HL-60/S4 (cell line): Measurements from ENCODE around the gene NEUROG1.

ENCODE experiments used
- in situ Hi-C: fragments of 300-500 bp; cut with MboI; formaldehyde crosslinking; loops from 2 replicates; pipeline ENCODE4 v1.14.3; 2022; ENCODE audit warnings: low sequenced_read_pairs

Gene NEUROG1

GRCh38 chr5:135565266-135565665 lies 29.5 kb upstream of the NEUROG1 start:
- in situ Hi-C loops = loop anchor here (10.0 kb wide), 1 partner anchor 270 kb away; the partner anchor contains the start of gene SLC25A48

- in situ Hi-C loops = loop anchor here (10.0 kb wide), 1 partner anchor 270 kb away; the partner anchor contains the start of gene SLC25A48
Observed at GRCh38 chr5:135564331-135564730, 28.6 kb upstream of the NEUROG1 start.

- in situ Hi-C loops = loop anchor here (10.0 kb wide), 1 partner anchor 274 kb away; the partner anchor contains the start of gene SLC25A48
Observed at GRCh38 chr5:135561266-135561665, 25.5 kb upstream of the NEUROG1 start.

GRCh38 chr5:135560858-135561257 lies 25.1 kb upstream of the NEUROG1 start:
- in situ Hi-C loops = loop anchor here (10.0 kb wide), 1 partner anchor 274 kb away; the partner anchor contains the start of gene SLC25A48

- in situ Hi-C loops = loop anchor here (5.0 kb wide), 1 partner anchor 97 kb away; no protein-coding TSS in a partner anchor
Observed at GRCh38 chr5:135559354-135559753, 23.6 kb upstream of the NEUROG1 start.

- in situ Hi-C loops = loop anchor here (5.0 kb wide), 1 partner anchor 95 kb away; no protein-coding TSS in a partner anchor
Observed at GRCh38 chr5:135557076-135557838, 21.5 kb upstream of the NEUROG1 start.

GRCh38 chr5:135556620-135557019 lies 20.9 kb upstream of the NEUROG1 start:
- in situ Hi-C loops = loop anchor here (5.0 kb wide), 1 partner anchor 94 kb away; no protein-coding TSS in a partner anchor

GRCh38 chr5:135555530-135555929 lies 19.8 kb upstream of the NEUROG1 start:
- in situ Hi-C loops = loop anchor here (5.0 kb wide), 1 partner anchor 93 kb away; no protein-coding TSS in a partner anchor

GRCh38 chr5:135553688-135554462 lies 18.1 kb upstream of the NEUROG1 start:
- in situ Hi-C loops = no loop called here

GRCh38 chr5:135551593-135552447 lies 16.1 kb upstream of the NEUROG1 start:
- in situ Hi-C loops = no loop called here

- in situ Hi-C loops = no loop called here
Observed at GRCh38 chr5:135549413-135549812, 13.6 kb upstream of the NEUROG1 start.

- in situ Hi-C loops = no loop called here
Observed at GRCh38 chr5:135547590-135548254, 12.0 kb upstream of the NEUROG1 start.

- in situ Hi-C loops = no loop called here
Observed at GRCh38 chr5:135546912-135547311, 11.1 kb upstream of the NEUROG1 start.

- in situ Hi-C loops = no loop called here
Observed at GRCh38 chr5:135546101-135546500, 10.3 kb upstream of the NEUROG1 start.

- in situ Hi-C loops = no loop called here
Observed at GRCh38 chr5:135545099-135545498, 9.3 kb upstream of the NEUROG1 start.

- in situ Hi-C loops = no loop called here
Observed at GRCh38 chr5:135543485-135544304, 7.9 kb upstream of the NEUROG1 start.

- in situ Hi-C loops = no loop called here
Observed at GRCh38 chr5:135543001-135543484, 7.3 kb upstream of the NEUROG1 start.

GRCh38 chr5:135541807-135542502 lies 6.2 kb upstream of the NEUROG1 start:
- in situ Hi-C loops = no loop called here
